Cardiac muscle cell (in vitro differentiated cells and primary cell): ENCODE results near the gene SMIM29. TPM values are rescaled to one million over a fixed set of nuclear protein-coding genes. Genes with fewer than 3 reads are reported as not detected.

Source experiments
- DNase-seq, 2 donors: peaks; one replicate each; pipeline versions ENCODE4 v3.0.0 to v3.0.0-alpha.2; 2010 to 2017; ENCODE audit warnings: low read depth in 1 of 2, low spot score in 1 of 2
- H3K27ac ChIP-seq: fragments of 200-600 bp; sonication (generic); 2 replicates; pipeline ENCODE4 v1.5.1; 2016
- H3K27me3 ChIP-seq: fragments of 200-600 bp; sonication (generic); 2 replicates; pipeline ENCODE4 v1.6.0; 2016; ENCODE audit warnings: control low read depth
- H3K36me3 ChIP-seq: fragments of 200-600 bp; sonication (generic); 2 replicates; pipeline ENCODE4 v1.5.1; 2016; ENCODE audit warnings: control low read depth
- H3K4me1 ChIP-seq: fragments of 200-600 bp; sonication (generic); 2 replicates; pipeline ENCODE4 v1.8.1; 2017; ENCODE audit warnings: low read depth, mild to moderate bottlenecking, mixed run types
- H3K4me3 ChIP-seq: fragments of 200-600 bp; sonication (generic); 2 replicates; pipeline ENCODE4 v1.5.1; 2016; ENCODE audit warnings: mild to moderate bottlenecking
- H3K9me3 ChIP-seq: fragments of 200-600 bp; sonication (generic); 2 replicates; pipeline ENCODE4 v1.5.1; 2017; ENCODE audit warnings: low read depth, mild to moderate bottlenecking, control low read depth
- CTCF ChIP-seq: IDR thresholded peaks from 2 replicates; pipeline ENCODE4 v1.5.1; 2012; ENCODE audit warnings: low read depth, mild to moderate bottlenecking, low read length
- polyA plus RNA-seq: library from polyadenylated mRNA; unstranded; fragments of >200 nt; fragmentation: Nextera tagmentation; extraction: Ambion mirVana; gene quantifications from 2 replicates; pipeline ENCODE4 v1.2.1, GENCODE V29; 2016
- total RNA-seq: library from RNA; depleted of rRNA; stranded (reverse); fragments of >200 nt; gene quantifications from 2 replicates; pipeline ENCODE4 v1.2.3, GENCODE V29; 2016

SMIM29 gene
- total and polyA plus RNA-seq, 2 experiments from 2014 or later, result 13.4 to 14.7 TPM

GRCh38 chr6:34196833-34197195, 52.0 kb downstream of the SMIM29 start:
- no peak for TF ChIP-seq CTCF
- no peak overlapping the region for H3K4me3 ChIP-seq
- DNase-seq, result no peak

More at GRCh38 chr6:34196833-34197195, 52.0 kb downstream of the SMIM29 start:
- no peak overlapping the region for H3K27ac ChIP-seq
- H3K4me1 ChIP-seq, result no peaks in the 10 kb centered on the region
- no peaks in the 10 kb centered on the region for H3K9me3 ChIP-seq
- no peaks in the 10 kb centered on the region for H3K27me3 ChIP-seq
- H3K36me3 ChIP-seq, result no peaks in the 10 kb centered on the region

Other genes with a start within 250 kb of the SMIM29 start
- 0.25 and 0.42 TPM in 2 replicates for gene GRM4, start 102.9 kb downstream of the SMIM29 start, total RNA-seq
- gene GRM4, start 102.9 kb downstream of the SMIM29 start, polyA plus RNA-seq, result 0.22 and 0.31 TPM in 2 replicates
- gene HMGA1, start 12.1 kb downstream of the SMIM29 start, total RNA-seq, result 505 and 639 TPM in 2 replicates
- gene HMGA1, start 12.1 kb downstream of the SMIM29 start, polyA plus RNA-seq, result 341 and 384 TPM in 2 replicates
- gene NUDT3, start 143.7 kb upstream of the SMIM29 start, total RNA-seq, result 26.1 and 29.1 TPM in 2 replicates
- 18.4 and 18.6 TPM in 2 replicates for gene NUDT3, start 143.7 kb upstream of the SMIM29 start, polyA plus RNA-seq
- 1,764 and 2,367 TPM in 2 replicates for gene RPS10, start 177.1 kb upstream of the SMIM29 start, total RNA-seq
- 558 and 632 TPM in 2 replicates for gene RPS10, start 177.1 kb upstream of the SMIM29 start, polyA plus RNA-seq
- gene PACSIN1, start 217.1 kb upstream of the SMIM29 start, total RNA-seq, result 12.5 and 20.3 TPM in 2 replicates
- gene PACSIN1, start 217.1 kb upstream of the SMIM29 start, polyA plus RNA-seq, result 12.1 and 12.6 TPM in 2 replicates